Measurements from ENCODE around the gene FAM117A. TPM values are rescaled to one million over a fixed set of nuclear protein-coding genes. Genes with fewer than 3 reads are reported as not detected.

The FAM117A gene
- total and polyA plus RNA-seq, 2 experiments from 2014 or later: 14.9 to 27.9 TPM

DNA sequence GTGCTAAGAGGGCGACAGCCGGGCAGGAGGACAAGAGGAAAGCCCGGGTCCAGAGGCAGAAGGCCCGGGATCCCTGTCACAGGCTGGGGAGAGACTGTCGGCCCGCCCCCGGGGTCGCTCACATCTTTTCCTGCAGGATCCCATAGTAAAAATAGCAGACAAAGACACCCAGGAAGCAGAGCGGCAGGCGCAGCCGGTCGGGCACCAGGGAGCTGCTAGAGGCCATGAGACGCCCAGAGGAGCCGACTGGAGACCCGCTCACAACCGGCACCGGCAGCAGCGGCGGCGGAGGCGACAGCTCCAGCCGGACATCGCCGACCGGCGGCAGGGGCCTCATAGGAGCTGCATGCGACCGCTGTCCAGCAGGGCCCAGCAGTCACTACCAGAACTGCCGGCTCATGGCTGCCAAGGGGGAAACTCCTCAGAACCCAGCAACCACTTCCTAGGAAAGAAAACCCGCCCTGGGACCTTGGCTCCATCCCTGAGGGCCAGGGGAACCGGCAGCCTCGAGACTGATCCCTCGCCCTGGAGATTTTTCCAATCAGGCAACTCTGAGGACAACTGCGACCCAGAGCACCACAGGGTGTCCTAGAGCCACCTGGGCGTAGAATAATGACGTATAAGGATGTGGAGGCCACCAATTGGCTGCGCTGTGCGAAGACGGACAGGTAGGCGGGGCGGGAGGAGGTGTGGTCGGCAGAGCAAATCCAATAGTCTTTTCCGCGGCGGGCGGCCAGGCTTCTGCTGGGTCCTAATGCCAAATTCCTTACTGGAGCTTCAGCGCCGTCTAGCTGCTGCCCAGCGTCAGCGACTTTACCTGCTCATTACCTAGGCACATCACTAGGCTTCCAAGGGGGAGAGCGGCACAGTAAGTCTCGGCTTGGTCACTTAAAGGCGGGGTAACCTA lies 56.1 kb downstream of the FAM117A start, which contains the start of gene SLC35B1:
TSS of gene SLC35B1 (minus strand) at position 357 of the 907 bp plus-strand sequence. CDS start at position 226, 131 bp downstream.
- Histone ChIP-seq H2AFZ (peak within 1 kb of the TSS; percentile 66), H3K36me3 (replicated peaks; ENCODE audit: insufficient read depth, low read depth) (no peaks in the 10 kb centered on the region), H3K4me3 (peak within 1 kb of the TSS; percentile 100)

DNA sequence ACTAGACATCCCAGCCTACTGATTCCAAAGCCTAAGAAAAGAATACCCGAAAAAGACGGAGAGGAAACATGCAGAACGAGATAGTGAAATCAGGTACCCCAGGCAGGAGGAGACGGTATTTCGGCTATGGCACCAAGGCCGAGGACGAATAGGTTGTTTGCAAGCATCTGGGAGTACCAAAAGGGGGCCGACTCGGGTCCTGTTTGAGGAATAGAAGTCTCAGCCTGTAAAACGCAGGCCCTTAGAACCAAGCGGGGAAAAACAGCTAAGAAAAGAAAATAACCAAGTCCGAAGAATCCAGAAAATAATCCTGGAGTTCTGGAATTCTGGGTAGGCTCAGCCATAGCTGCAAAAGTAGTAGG lies 56.7 kb downstream of the FAM117A start:
- Histone ChIP-seq H3K4me2 (peak overlapping the region; percentile 89), H3K27me3 (no peaks in the 10 kb centered on the region), H3K79me2 (peaks cover 16% of the 10 kb centered on the region), H3K27ac (peak overlapping the region; percentile 97), H3K4me1 (ENCODE audit: insufficient read depth) (peaks cover 9% of the 10 kb centered on the region), H3K36me3 (replicated peaks; ENCODE audit: insufficient read depth, low read depth) (no peaks in the 10 kb centered on the region), H4K20me1 (ENCODE audit: insufficient read depth, poor library complexity, severe bottlenecking) (no peaks in the 10 kb centered on the region), H3K4me3 (peak overlapping the region; percentile 100), H3K9me2 (replicated peaks; ENCODE audit: insufficient read depth) (no peaks in the 10 kb centered on the region), H3K9me3 (ENCODE audit: low read depth) (no peaks in the 10 kb centered on the region), H2AFZ (peak overlapping the region; percentile 66)
- DNase-seq (ENCODE audit: low spot score): no peak
- TF ChIP-seq EZH2phosphoT487 (IDR thresholded peaks at IDR 0.05; ENCODE audit: low read depth, severe bottlenecking, unreplicated experiment) (no peak), EZH2 (IDR thresholded peaks at IDR 0.05; ENCODE audit: borderline replicate concordance) (no peak)
- TF ChIP-seq, protein P1, sequence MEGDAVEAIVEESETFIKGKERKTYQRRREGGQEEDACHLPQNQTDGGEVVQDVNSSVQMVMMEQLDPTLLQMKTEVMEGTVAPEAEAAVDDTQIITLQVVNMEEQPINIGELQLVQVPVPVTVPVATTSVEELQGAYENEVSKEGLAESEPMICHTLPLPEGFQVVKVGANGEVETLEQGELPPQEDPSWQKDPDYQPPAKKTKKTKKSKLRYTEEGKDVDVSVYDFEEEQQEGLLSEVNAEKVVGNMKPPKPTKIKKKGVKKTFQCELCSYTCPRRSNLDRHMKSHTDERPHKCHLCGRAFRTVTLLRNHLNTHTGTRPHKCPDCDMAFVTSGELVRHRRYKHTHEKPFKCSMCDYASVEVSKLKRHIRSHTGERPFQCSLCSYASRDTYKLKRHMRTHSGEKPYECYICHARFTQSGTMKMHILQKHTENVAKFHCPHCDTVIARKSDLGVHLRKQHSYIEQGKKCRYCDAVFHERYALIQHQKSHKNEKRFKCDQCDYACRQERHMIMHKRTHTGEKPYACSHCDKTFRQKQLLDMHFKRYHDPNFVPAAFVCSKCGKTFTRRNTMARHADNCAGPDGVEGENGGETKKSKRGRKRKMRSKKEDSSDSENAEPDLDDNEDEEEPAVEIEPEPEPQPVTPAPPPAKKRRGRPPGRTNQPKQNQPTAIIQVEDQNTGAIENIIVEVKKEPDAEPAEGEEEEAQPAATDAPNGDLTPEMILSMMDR (IDR thresholded peaks at IDR 0.05; ENCODE audit: poor library complexity): no peak
- 4% methylated on average over 12 of the region's 12 CpGs for WGBS (ENCODE audit: low lambda C conversion rate, missing lambda C conversion rate)

More for the DNA sequence above, 56.1 kb downstream of the FAM117A start, which contains the start of gene SLC35B1:
- WGBS (ENCODE audit: low lambda C conversion rate, missing lambda C conversion rate): 3% methylated on average over 53 of the region's 53 CpGs
- Histone ChIP-seq H3K9me3 (ENCODE audit: low read depth) (no peaks in the 10 kb centered on the region), H3K4me2 (peak within 1 kb of the TSS; percentile 89), H4K20me1 (ENCODE audit: insufficient read depth, poor library complexity, severe bottlenecking) (no peaks in the 10 kb centered on the region), H3K27me3 (no peaks in the 10 kb centered on the region), H3K4me1 (ENCODE audit: insufficient read depth) (peaks cover 9% of the 10 kb centered on the region), H3K79me2 (peaks cover 16% of the 10 kb centered on the region), H3K27ac (peak within 1 kb of the TSS; percentile 97), H3K9me2 (replicated peaks; ENCODE audit: insufficient read depth) (no peaks in the 10 kb centered on the region)
- TF ChIP-seq EZH2phosphoT487 (IDR thresholded peaks at IDR 0.05; ENCODE audit: low read depth, severe bottlenecking, unreplicated experiment): no peak
- TF ChIP-seq, protein P1 (IDR thresholded peaks at IDR 0.05; ENCODE audit: poor library complexity): peak; percentile 90
- peak; percentile 98 for DNase-seq (ENCODE audit: low spot score)

DNA sequence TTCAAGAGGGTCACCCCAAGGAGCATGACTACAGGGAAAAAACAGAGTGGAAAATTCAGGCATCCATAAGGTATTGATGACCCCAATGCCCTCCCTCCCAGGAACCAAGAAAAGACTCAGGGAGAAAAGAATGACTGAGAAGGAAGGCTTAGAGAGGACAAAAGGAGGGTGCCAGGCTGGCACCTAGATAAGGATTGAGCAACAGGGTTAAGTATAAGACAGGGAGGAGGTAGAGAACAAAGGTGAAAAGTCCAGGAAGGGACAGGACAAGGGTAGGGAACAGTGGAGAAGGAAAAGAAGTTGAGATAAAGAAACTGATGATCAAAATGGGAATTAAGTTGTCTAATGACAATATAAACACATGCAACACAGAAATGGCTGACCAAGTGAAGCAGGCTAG lies 58.7 kb downstream of the FAM117A start:
- no peaks in the 10 kb centered on the region for H3K36me3 ChIP-seq (replicated peaks; ENCODE audit: insufficient read depth, low read depth)
- no peaks in the 10 kb centered on the region for H3K27me3 ChIP-seq
- H3K4me2 ChIP-seq: no peak overlapping the region
- H2AFZ ChIP-seq: no peak overlapping the region
- peaks cover 9% of the 10 kb centered on the region for H3K4me1 ChIP-seq (ENCODE audit: insufficient read depth)
- no peaks in the 10 kb centered on the region for H3K9me2 ChIP-seq (replicated peaks; ENCODE audit: insufficient read depth)
- no peaks in the 10 kb centered on the region for H3K9me3 ChIP-seq (ENCODE audit: low read depth)
- no peaks in the 10 kb centered on the region for H4K20me1 ChIP-seq (ENCODE audit: insufficient read depth, poor library complexity, severe bottlenecking)
- no peak overlapping the region for H3K4me3 ChIP-seq
- H3K79me2 ChIP-seq: peaks cover 16% of the 10 kb centered on the region
- H3K27ac ChIP-seq: no peak overlapping the region
- TF ChIP-seq EZH2 (IDR thresholded peaks at IDR 0.05; ENCODE audit: borderline replicate concordance): no peak
- TF ChIP-seq EZH2phosphoT487 (IDR thresholded peaks at IDR 0.05; ENCODE audit: low read depth, severe bottlenecking, unreplicated experiment): no peak
- TF ChIP-seq, protein P1 (IDR thresholded peaks at IDR 0.05; ENCODE audit: poor library complexity): no peak
- no peak for DNase-seq (ENCODE audit: low spot score)
